Activated CD4-positive, alpha-beta T cell treated with anti-CD3 and anti-CD28 coated beads, Interleukin-2, amount 50 U/mL, for 1 hour (primary cell): ENCODE measurements around the gene B4GALT1.

Experiments
- DNase-seq: peaks from one replicate; pipeline ENCODE4 v3.0.0-alpha.2; 2020

Gene B4GALT1

DNA sequence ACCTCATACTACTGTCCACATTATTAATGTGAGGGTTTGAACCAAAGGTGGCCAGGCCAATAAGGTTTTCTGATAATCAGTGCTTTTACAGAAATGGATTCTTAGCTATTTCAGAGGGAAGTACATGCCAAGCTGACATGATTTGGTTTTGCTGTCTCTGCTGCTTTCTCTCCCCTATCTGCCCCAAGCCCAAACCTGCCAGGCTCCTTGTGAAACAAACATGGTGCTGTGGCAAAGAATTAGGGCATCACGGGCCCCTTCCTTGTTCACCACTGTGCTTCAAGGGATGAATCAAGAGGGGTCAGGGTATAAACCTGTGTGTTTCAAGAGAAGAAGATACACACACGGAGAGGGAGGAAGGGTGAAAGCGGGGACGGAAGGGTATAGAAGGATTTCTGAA, 49.3 kb downstream of the B4GALT1 start:
- DNase-seq, result no peak

DNA sequence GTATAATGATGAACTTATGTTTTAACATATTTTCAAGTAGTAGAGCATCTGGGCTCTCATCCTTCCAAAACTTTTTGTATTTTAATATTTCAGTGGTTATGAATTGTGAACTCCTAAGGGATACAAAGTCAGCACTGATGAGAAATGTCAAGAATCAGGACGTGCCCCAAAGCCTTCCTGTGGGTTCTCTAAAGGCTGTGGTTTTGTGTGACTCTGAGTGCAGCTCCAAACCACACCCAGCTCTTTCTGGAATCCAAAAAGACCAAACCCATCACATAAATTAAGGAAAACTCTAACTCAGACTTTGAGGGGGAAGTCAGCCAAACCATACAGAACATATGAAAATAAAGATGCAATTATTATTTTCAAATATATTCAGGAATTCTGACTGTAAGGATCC, 49.8 kb downstream of the B4GALT1 start:
- no peak for DNase-seq

DNA sequence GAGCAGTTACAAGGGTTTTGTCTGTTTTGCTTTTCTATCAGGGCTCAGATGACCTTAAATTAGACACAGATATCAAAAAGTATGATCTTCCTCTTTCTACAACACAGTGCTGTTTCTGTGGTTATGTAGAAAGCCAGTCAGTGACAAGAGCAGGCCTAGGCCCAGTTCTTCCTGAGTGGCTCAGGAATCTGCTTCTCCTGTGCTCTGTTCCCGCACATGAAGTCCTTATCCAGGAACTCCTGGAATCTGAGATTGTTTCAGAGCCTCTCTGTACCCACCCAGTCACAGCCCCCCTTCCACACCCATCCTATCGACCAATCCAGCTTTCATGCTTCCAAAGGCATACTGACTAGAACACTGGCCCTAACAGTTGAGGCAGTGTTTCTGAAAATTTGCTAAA, 50.3 kb downstream of the B4GALT1 start:
- no peak for DNase-seq

DNA sequence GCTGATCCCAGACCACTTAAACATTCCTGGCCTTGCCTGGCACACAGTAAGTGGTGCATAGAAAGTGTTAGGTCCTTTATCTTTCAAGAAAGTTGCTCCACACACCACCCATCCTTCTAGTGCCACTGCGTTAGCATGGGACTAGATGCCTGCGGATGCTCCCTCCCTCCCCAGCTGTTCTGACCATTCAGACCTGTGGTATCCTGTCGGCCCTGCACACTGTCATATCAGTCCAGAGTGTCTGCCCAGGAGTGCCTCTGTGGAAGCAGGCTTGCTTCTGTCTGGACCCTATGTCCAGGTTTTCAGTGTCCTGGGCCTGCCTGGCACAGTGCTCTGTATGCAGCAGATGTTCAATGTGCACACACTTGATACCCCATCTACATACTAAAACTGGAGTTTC, 52.4 kb downstream of the B4GALT1 start:
- DNase-seq, result no peak

DNA sequence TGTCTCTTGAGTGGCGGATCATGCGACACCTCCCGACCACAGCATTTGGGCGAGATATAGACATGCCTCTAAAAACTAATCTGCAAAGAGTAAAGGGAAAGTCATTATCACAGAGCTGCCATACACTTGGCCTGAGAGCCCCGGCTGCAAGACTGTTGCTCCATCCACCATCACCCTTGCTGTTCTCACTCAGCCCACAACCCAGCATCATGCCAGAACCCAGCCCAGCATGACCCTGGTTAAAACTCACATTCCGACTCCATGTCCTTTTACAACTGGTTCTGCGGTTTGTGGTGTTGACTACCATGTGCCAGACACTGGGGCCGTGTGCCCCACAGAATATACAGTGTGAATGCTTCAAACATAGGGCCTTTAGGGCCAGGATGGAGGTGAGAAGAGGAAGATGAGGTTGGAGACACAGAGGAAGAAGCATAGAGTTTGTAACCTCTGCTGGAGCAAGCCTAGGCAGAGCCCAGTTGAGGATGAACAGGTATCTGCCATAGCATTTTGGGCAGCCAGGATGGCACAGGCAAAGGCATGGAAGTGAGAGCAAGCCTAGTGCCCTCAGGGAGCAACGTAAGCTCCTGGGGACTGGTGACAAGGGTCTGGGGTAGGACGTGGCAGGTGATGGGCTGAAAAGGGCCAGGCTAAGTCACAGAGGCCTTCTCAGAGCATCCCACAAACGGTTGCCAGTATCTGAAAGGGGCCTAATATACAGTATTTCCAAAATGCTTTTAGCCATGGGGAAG, 53.2 kb downstream of the B4GALT1 start:
- DNase-seq, result no peak

DNA sequence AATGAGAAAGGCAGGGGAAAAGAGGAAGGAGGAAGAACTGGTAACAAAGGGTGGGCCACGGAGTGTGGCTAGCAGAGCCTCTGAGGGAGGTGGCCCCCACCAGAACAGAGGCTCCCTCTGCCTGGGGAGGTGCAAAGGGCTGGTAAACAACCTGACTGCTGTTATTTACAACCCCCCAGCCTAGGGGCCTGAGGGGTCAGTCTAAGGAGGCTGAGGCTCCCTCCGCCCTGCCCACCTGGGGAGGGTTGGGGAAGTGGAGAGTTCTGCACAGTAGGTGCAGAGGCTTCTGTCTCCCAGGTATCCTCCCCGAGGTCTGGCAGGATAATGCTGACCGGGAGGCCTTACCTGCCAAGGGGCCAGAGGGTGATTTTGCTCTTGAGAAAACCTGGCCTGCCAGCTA, 55.0 kb downstream of the B4GALT1 start:
- DNase-seq, result no peak

DNA sequence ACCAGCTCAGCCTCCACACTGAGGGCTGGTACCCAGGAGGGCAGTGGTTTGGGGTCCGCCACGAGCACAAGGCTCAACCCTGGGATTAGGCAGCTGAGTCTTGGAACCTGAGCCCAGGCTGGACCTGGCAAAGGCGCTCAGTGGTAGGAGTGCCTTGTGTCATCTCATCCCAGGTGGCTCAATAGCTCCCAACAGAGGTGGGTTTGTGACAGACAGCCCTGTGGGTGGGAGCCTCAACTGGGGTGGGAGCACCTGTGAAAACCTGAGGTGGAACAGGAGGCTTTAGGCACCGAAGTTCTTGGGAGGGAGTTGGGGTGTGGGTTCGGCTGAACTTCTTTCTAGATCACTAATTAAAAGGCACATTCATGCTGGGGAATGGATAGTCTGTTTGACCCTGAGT, 55.5 kb downstream of the B4GALT1 start:
- DNase-seq, result no peak

DNA sequence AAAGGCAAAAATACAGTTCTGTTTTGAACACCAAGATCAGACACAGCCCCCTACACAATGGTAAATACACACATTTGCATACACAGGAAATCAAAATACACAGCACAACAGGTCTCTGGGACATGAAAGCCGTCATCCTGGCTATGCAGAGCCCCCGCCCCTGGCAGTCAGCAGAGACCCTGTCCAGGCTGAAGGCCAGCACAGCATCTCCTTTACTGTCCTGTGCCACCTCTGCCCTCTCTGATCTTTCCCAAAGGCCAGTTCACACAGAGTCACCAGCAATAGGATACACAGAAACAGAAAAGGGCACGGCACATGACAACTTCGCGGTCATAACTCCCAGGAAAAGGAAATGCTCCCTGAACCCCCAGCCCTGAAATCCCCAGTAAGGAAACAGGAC, 56.5 kb downstream of the B4GALT1 start:
- DNase-seq, result no peak

DNA sequence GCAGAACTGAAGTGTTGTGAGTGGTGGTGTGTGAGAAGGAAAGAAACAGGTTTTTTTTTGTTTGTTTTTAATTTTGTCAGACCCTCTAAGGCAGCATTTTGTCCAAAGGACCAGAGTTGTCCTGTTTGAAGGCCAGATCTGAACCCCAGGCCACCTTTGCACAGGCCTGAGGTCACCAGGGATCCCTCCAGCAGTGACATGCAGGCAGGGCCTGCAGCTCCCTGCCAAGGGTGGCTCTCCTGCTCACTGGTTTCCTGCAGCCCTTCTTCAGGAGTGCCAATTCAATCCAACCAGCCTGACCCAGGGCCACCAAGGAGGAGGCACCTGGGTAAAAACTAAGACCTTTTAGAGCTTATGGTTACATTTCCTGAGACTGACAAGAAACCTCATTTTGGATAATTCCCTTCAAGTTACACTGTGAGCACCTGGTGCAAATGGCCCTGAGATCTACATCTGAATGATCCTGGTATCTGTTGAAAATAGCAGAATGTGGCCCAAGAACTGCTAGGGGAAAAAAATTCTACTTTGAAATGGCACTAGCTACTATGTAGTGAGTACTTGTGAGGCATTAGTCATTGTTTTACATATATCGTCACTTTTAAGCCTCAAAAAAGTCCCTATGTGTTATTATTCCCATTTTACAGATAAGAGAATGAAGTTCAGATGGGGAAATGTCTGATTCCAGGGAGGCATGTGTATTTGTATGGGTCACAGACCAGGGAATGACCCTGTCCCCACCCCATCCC, 57.1 kb downstream of the B4GALT1 start:
- no peak for DNase-seq

DNA sequence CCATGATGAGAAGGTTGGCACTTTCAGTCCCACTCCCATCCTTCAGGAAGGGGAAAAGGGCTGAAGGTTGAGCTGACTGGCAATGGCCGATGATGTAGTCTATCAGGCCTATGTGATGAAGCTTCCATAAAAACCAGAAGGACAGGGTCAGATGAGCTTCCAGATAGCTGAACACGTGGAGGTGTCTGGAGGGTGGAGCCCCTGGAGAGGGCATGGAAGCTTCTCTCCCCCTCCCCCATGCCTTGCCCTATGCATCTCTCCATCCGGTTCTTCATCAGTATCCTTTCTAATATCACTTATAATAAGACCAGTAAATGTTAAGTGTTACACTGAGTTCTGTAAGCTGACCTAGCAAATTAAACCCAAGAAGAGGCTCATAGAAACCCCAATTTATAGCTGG, 58.0 kb downstream of the B4GALT1 start:
- DNase-seq, result no peak

DNA sequence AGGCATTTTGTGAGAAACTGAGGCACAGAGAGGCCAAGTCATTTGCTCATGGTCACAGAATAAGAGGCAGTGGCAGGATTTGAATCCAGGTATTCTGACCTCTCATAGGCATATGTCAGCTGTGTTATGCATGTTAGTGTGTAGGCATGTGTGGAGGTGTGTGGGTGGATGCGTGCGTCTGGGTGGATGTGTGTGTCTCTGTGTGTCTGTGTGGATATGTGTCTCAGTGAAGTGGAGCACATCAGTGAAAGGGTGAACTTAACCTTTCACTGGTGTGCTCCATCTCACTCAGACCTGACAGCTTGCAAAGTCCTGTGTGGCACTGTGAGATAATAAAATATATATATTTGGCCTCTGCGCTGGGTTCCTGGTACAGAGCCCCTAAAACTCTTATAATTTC, 58.7 kb downstream of the B4GALT1 start:
- DNase-seq, result no peak

DNA sequence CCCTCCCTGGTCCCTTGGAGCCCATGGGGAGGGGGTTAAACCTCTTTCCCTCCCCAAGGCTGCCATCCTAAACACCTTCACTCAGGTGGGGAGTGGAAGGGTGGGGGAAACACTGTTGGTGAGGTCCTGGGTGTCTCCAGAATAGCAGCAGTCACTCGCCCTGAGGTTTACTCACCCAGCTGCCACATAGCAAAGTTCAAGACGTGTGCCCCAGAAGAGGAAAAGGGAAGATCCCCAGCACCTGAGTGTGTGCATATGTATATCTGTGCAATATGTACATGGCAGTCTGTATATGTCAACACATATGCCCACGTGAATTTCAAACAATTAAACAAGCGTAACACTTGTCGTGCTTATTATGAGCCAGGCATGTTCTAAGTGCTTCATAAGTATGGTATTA, 59.4 kb downstream of the B4GALT1 start:
- no peak for DNase-seq

DNA sequence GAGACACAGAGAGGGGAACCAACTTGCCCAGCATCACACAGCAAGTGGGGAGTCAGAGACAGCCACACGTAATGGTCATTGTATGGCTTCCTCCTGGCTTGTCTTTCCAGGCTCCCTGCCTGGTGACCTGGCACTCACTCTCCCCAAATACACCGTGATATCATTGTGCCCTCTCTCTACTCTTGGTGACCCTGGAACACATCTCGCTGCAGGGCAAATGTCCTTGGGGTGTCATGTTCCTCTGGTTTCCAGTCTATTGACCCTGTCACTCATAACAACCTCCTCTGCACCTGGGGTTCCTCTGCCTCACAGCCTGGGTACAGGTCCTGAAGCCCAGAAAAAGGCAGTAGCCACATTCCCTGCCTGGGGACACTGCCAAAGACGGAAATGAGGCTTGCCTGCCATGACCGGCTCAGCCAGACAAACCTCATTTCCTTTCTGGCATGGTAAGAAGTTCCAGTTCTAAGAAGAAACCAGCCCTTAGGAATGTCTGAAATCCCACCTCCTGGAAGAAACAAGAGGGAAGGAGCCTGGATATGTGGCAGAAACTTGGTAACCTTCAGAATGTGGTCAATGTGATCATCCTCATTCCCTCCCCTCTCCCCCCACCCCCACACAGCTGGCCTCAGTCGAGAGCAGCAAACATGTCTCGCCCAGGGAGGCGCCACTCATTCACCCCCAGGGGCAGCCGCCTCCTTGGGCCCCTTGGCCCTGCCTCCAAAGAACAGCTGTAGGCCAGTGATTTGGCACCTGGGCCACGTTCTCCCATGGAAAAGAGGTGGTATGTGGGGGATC, 60.1 kb downstream of the B4GALT1 start:
- no peak for DNase-seq

DNA sequence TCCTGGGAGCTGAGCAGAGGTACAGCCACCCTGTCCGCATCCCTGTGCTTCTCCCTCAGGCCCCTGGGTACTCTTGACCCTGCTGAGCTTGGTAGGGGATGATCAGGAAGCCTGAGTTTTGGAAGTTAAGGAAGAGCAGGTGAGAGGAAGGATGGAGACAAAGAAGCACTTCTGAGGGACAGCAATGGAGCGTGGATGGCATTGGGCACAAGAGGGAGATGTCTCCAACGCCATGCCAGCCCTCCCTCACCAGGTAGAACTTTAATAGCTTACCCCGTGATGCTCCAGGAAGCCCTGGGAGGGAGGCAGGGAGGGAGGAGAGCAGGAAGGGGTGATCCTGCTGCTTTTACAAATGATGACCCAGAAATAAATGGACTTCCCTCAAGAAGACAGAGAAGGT, 60.8 kb downstream of the B4GALT1 start:
- no peak for DNase-seq

DNA sequence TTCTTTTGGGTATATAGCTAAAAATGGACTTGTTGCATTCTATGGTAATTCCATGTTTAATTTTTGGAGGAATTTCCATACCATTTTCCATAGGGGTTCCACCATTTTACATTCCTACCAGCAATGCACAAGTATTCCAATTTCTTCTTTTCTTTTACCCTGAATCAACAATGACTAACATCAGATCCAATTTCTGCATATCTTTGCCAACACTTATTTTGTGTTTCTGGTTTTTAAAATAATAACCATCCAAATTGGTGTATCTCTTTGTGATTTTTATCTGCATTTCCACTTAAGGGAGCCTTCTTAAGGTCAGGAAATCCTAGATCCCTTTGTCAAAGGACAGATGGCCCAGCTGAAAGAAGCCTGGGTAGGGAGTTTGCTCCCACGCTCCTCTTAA, 61.2 kb downstream of the B4GALT1 start:
- DNase-seq, result no peak

DNA sequence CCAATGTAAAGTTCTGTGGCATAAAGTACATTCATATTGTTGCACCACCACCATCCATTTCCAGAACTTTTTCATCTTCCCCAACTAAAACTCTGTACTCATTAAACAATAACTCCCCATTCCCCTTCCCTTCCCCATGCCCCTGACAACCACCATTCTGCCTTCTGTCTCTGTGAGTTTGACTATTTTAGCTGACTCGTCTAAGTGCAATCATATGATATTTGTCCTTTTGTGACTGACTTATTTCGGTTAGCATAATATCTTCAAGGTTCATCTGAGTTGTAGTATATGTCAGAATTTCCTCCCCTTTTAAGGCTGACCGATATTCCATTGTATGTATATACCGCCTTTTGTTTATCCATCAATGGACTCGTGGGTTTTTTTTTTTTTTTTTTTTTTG, 61.6 kb downstream of the B4GALT1 start:
- no peak for DNase-seq

DNA sequence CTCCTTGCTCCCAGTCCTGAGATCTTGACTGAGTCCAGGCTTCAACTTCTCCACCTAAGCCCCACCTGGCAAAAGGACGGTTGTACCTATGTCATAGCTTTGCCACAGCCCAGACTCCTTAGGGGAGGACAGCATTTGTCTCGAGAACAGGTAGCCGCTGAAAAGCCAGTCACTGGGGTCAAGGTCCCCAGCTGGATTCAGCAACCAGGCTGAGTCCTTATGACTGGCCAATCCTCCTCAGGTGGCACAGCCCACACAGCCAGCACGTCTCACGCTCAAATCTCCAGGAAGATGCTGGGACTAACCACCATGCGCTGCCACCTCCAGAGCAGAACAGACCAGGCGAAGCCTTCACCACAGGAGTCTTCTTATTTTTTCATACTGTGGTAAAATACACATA, 62.7 kb downstream of the B4GALT1 start:
- no peak for DNase-seq

DNA sequence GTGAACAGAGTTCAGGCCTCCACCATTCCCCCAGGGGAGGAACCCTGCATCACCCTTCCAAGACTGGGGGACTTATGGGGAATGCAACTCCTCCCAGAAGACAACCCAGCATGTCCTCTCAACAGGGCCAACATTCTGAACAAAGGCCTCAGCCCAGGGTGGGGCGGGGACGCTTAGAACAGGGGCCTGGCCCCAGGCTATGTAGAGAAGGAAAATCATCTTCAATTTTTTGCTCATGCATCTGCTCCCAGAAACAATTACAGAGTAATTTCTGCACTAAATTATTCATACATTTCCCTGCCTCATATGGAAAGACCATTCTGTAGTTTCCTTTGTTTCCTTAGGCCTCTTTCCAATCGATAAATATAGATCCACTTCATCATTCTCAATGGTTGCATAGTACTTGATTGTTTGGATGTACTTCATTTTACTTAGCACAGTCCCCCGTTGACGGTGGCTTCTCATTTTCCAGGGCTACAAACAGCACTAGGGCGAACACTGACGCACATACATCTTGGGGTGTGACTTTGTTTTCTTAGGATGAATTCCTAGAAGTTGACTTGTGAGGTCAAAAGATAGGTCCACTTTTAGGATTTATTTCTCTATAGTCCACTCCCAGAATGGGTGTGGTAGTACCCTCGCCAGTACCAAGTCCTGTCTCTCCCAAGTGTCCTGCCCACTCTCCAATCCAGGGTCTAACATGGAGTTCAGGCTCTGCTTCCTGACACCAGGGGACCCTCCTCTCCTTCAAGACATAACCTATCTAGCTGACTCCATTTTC, 63.4 kb downstream of the B4GALT1 start:
- no peak for DNase-seq

DNA sequence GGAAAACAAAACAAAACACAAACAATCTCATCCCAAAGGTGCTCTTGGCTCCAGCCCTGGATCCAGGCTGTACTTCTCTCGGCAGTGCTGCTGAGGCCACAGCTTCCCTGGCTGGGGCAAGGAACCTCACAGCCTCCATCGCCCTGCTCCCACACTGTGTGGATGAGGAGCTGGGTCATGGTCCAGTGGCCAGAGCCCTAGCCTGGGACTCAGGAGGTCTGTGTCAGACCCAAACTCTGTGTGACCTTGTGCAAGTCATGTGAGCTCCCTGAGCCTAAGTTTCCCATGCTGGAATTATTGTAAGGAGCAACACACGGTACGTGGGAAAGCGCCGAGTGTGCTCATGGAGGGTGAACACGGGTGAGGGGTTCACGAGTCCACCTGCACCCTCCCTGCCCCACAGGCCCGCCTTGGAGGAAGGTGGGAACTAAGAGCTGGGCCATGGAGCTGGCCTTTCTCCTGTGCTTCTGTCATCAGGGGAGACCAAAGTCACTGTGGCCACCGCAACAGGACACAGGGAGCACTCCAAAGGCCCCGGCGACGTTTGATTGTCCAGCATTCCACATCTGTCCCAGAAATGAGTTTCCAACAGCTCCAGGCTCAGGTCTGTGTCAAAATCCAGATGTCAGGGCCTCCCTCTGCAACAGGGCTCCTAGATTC, 64.5 kb downstream of the B4GALT1 start:
- no peak for DNase-seq

DNA sequence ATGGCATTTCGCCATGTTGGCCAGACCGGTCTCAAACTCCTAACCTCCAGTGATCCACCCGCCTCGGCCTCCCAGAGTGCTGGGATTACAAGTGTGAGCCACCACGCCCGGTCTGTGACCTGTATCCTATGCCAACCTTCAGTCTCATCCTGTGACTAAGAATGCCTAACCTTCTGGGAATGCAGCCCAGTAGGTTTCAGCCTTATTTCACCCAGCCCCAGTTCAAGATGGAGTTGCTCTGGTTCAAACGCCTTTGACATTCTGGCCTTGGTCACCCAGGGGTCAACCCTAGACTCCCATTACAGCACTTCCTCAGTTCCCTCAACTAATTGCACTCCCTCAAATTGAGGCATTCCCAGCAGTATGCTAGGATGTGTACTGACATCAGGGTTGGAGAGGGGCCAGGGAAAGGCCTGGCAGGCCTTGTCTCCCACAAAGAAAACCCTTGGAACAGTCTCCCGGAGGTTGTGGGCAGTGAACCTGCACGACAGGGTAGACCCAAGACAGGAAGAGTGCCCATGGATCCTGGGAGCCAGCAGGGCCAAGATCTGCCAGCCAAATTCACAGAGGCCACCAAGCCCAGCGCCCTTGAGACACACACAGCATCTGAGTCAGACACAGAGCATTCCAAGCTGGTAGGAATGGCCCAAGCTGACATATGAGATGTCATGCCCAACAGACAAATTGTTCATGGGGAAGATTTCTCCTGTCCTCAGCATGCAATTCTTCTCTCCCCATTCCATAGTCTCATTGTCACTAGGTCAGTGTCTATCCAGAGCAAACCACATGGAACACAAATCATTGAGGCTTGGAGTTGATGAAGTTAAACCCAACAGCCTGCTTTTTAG, 65.8 kb downstream of the B4GALT1 start:
- DNase-seq, result no peak

DNA sequence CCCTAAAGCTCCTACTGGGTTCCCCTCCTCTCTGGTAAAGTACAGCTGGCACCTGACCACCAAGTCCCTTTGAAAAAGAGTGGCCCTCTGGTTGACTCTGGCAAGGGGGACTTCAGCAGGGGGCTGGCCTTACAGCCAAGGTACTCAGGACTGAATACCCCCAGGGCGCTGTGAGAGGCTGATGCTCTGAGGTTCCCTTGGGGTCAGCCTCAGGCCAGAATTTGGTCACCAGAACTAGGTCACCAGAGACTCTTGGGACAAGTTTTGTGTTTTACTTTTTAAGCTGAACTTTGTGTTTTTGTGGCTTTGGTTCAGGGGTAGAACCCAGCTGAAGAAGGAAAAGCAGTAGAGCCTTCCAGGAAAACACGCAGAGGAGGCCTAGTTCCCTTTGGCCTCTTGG, 67.4 kb downstream of the B4GALT1 start:
- no peak for DNase-seq

DNA sequence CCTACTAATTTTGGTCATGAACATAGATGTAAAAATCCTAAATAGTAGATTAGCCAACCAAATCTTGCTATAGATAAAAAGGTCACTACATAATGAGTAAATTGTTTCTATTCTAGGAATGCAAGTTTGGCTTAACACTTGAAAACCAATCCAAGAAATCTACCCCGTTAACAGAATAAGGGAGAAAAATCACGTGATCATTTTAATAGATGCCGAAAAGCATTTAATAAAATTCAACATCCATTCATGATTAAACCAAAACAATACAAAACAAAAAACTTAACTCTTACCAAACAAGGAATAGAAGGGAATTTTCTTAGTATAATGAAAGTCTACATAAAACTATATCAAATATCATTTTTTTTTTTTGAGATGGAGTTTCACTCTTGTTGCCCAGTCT, 69.9 kb downstream of the B4GALT1 start:
- no peak for DNase-seq
